ENCODE data around the gene DCTN1.
A peak's percentile ranks its signal among the peaks of the same experiment; 100 is the strongest.
"Not testable (repeated sequence)": the region's sequence is repeated elsewhere in the genome, so short reads cannot be mapped to it uniquely, and the experiment has no call there.

DCTN1 gene

GRCh38 chr2:74343316-74343715 is 36.8 kb downstream of the DCTN1 start, which contains the start of gene SLC4A5:
TSS of gene SLC4A5 (minus strand) at chr2:74343416. CDS start at chr2:74315023, 28,393 bp downstream.
- H3K4me3 ChIP-seq (ENCODE audit: control insufficient read depth in 1 of 7, extremely low read depth in 1 of 7, insufficient read depth in 4 of 7, low read depth in 2 of 7, low read length in 6 of 7): no peak within 1 kb of the TSS
- no peak for DNase-seq
- no peaks in the 10 kb centered on the region for H3K9me3 ChIP-seq (ENCODE audit: control extremely low read depth in 1 of 5, control insufficient read depth in 4 of 5, insufficient read depth in 2 of 5, low read depth in 1 of 5, low read length in 4 of 5)
- ChIA-PET CTCF (interaction anchor here (1.1 to 1.3 kb wide), 2 partner anchors 9 to 272 kb away, joined by 3 to 4 read pairs; no protein-coding TSS in a partner anchor), POLR2A (no interaction called here)
- H3K27me3 ChIP-seq (replicated peaks in 2 of 5; ENCODE audit: control insufficient read depth in 4 of 5, insufficient read depth in 5 of 5, low read length in 4 of 5): no peaks in the 10 kb centered on the region
- H3K36me3 ChIP-seq (ENCODE audit: control insufficient read depth in 4 of 4, insufficient read depth in 4 of 4, low read length in 3 of 4): no peaks in the 10 kb centered on the region
- 86% methylated on average over 1 of the region's 2 CpGs for WGBS (ENCODE audit: insufficient coverage)
- H3K4me1 ChIP-seq (ENCODE audit: control extremely low read depth in 1 of 4, control insufficient read depth in 4 of 4, insufficient read depth in 4 of 4, low read length in 3 of 4): no peaks in the 10 kb centered on the region
- no peak within 1 kb of the TSS for H3K27ac ChIP-seq (ENCODE audit: insufficient read depth in 1 of 2, low read depth in 1 of 2, low read length in 2 of 2, poor library complexity in 1 of 2, severe bottlenecking in 2 of 2)

DNA sequence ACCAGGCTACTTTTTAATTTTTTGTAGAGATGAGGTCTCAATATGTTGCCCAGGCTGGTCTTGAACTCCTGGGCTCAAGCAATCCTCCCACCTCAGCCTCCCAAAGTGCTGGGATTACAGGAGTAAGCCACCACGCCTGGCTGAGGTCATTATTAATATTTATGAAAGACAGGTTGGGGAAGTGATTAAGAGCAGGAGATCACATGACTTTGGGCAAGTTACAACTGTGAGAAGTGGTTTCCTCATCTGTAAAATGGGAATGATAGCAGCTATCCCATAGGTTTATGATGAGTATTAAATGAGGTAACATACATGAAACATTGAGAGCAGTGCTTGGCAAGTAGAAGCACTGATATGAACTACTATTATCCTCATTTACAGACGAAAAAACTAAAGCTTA is 43.9 kb downstream of the DCTN1 start:
- POLR2A ChIA-PET; H3K27me3 ChIP-seq (replicated peaks in 2 of 5; ENCODE audit: control insufficient read depth in 4 of 5, insufficient read depth in 5 of 5, low read length in 4 of 5); H3K4me1 ChIP-seq (ENCODE audit: control extremely low read depth in 1 of 4, control insufficient read depth in 4 of 4, insufficient read depth in 4 of 4, low read length in 3 of 4); DNase-seq; H3K27ac ChIP-seq (ENCODE audit: insufficient read depth in 1 of 2, low read depth in 1 of 2, low read length in 2 of 2, poor library complexity in 1 of 2, severe bottlenecking in 2 of 2); H3K9me3 ChIP-seq (ENCODE audit: control extremely low read depth in 1 of 5, control insufficient read depth in 4 of 5, insufficient read depth in 2 of 5, low read depth in 1 of 5, low read length in 4 of 5); H3K4me3 ChIP-seq (ENCODE audit: control insufficient read depth in 1 of 7, extremely low read depth in 1 of 7, insufficient read depth in 4 of 7, low read depth in 2 of 7, low read length in 6 of 7): not testable (repeated sequence)
- CTCF ChIA-PET: interaction anchor here (1.0 to 4.2 kb wide), 10 partner anchors 9 to 255 kb away, joined by 3 to 20 read pairs (median 3); no protein-coding TSS in a partner anchor
- peaks cover 0 to 10% (median 0%) of the 10 kb centered on the region in 4 experiments for H3K36me3 ChIP-seq (ENCODE audit: control insufficient read depth in 4 of 4, insufficient read depth in 4 of 4, low read length in 3 of 4)
- 78% methylated on average over 1 of the region's 2 CpGs for WGBS (ENCODE audit: insufficient coverage)

- ChIA-PET CTCF (interaction anchor here (0.6 to 4.2 kb wide), 35 partner anchors 9 to 715 kb away, joined by 3 to 20 read pairs (median 4); partner anchors contain the start of genes DCTN1, SLC4A5 and STAMBP), POLR2A (interaction anchor here (0.6 to 1.2 kb wide), 2 partner anchors 56 to 164 kb away, joined by 3 read pairs; no protein-coding TSS in a partner anchor)
- Histone ChIP-seq H3K9me3 (ENCODE audit: control extremely low read depth in 1 of 5, control insufficient read depth in 4 of 5, insufficient read depth in 2 of 5, low read depth in 1 of 5, low read length in 4 of 5) (no peaks in the 10 kb centered on the region), H3K36me3 (ENCODE audit: control insufficient read depth in 4 of 4, insufficient read depth in 4 of 4, low read length in 3 of 4) (peaks cover 0 to 22% (median 0%) of the 10 kb centered on the region in 4 experiments), H3K4me1 (ENCODE audit: control extremely low read depth in 1 of 4, control insufficient read depth in 4 of 4, insufficient read depth in 4 of 4, low read length in 3 of 4) (peaks cover 0 to 2% (median 0%) of the 10 kb centered on the region in 4 experiments), H3K27ac (ENCODE audit: insufficient read depth in 1 of 2, low read depth in 1 of 2, low read length in 2 of 2, poor library complexity in 1 of 2, severe bottlenecking in 2 of 2) (no peak overlapping the region), H3K27me3 (replicated peaks in 2 of 5; ENCODE audit: control insufficient read depth in 4 of 5, insufficient read depth in 5 of 5, low read length in 4 of 5) (no peaks in the 10 kb centered on the region), H3K4me3 (ENCODE audit: control insufficient read depth in 1 of 7, extremely low read depth in 1 of 7, insufficient read depth in 4 of 7, low read depth in 2 of 7, low read length in 6 of 7) (no peak overlapping the region)
- WGBS (ENCODE audit: insufficient coverage): 50% methylated on average over 2 of the region's 3 CpGs
- peak; percentile 51 to 71 (median 60) for DNase-seq
These were observed 45.2 kb downstream of the DCTN1 start for GRCh38 chr2:74334931-74335333.

GRCh38 chr2:74333896-74334586 is 46.1 kb downstream of the DCTN1 start:
- Histone ChIP-seq H3K4me1 (ENCODE audit: control extremely low read depth in 1 of 4, control insufficient read depth in 4 of 4, insufficient read depth in 4 of 4, low read length in 3 of 4) (peaks cover 0 to 2% (median 0%) of the 10 kb centered on the region in 4 experiments), H3K27me3 (replicated peaks in 2 of 5; ENCODE audit: control insufficient read depth in 4 of 5, insufficient read depth in 5 of 5, low read length in 4 of 5) (no peaks in the 10 kb centered on the region), H3K27ac (ENCODE audit: insufficient read depth in 1 of 2, low read depth in 1 of 2, low read length in 2 of 2, poor library complexity in 1 of 2, severe bottlenecking in 2 of 2) (no peak overlapping the region), H3K9me3 (ENCODE audit: control extremely low read depth in 1 of 5, control insufficient read depth in 4 of 5, insufficient read depth in 2 of 5, low read depth in 1 of 5, low read length in 4 of 5) (no peaks in the 10 kb centered on the region), H3K36me3 (ENCODE audit: control insufficient read depth in 4 of 4, insufficient read depth in 4 of 4, low read length in 3 of 4) (peaks cover 0 to 27% (median 0%) of the 10 kb centered on the region in 4 experiments), H3K4me3 (ENCODE audit: control insufficient read depth in 1 of 7, extremely low read depth in 1 of 7, insufficient read depth in 4 of 7, low read depth in 2 of 7, low read length in 6 of 7) (no peak overlapping the region)
- WGBS (ENCODE audit: insufficient coverage): 94% methylated on average over 6 of the region's 6 CpGs
- ChIA-PET CTCF (interaction anchor here (0.6 to 4.2 kb wide), 22 partner anchors 8 to 513 kb away, joined by 3 to 20 read pairs (median 4); partner anchors contain the start of gene SLC4A5), POLR2A (interaction anchor here (1.2 kb wide), 1 partner anchor 57 kb away, joined by 3 read pairs; no protein-coding TSS in a partner anchor)
- DNase-seq: no peak

DNA sequence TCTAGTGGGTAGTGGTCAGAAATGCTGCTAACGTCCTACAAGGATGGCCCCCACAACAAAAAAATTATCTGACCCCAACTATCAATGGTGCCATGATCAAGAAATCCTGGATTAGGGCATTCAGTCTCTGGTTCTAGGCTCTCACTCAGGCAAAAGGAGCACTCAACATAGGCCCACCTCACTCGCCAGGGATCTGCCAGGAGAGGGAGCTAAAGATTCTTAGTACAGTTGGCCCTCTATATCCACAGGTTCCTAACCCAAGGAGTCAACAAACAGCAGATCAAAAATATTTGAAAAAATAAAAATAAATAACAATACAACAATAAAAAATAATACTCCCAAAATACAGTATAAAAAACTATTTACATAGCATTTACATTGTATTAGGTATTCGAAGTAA is 46.9 kb downstream of the DCTN1 start:
- Histone ChIP-seq H3K27ac (ENCODE audit: insufficient read depth in 1 of 2, low read depth in 1 of 2, low read length in 2 of 2, poor library complexity in 1 of 2, severe bottlenecking in 2 of 2) (no peak overlapping the region), H3K9me3 (ENCODE audit: control extremely low read depth in 1 of 5, control insufficient read depth in 4 of 5, insufficient read depth in 2 of 5, low read depth in 1 of 5, low read length in 4 of 5) (no peaks in the 10 kb centered on the region), H3K4me3 (ENCODE audit: control insufficient read depth in 1 of 7, extremely low read depth in 1 of 7, insufficient read depth in 4 of 7, low read depth in 2 of 7, low read length in 6 of 7) (no peak overlapping the region), H3K27me3 (replicated peaks in 2 of 5; ENCODE audit: control insufficient read depth in 4 of 5, insufficient read depth in 5 of 5, low read length in 4 of 5) (no peaks in the 10 kb centered on the region), H3K36me3 (ENCODE audit: control insufficient read depth in 4 of 4, insufficient read depth in 4 of 4, low read length in 3 of 4) (peaks cover 0 to 27% (median 0%) of the 10 kb centered on the region in 4 experiments), H3K4me1 (ENCODE audit: control extremely low read depth in 1 of 4, control insufficient read depth in 4 of 4, insufficient read depth in 4 of 4, low read length in 3 of 4) (peaks cover 0 to 2% (median 0%) of the 10 kb centered on the region in 4 experiments)
- peak; percentile 25 to 49 (median 40) for DNase-seq
- ChIA-PET POLR2A (no interaction called here), CTCF (interaction anchor here (0.5 to 4.2 kb wide), 8 partner anchors 10 to 92 kb away, joined by 3 to 16 read pairs (median 5); no protein-coding TSS in a partner anchor)
- WGBS (ENCODE audit: insufficient coverage): 90% methylated on average over 2 of the region's 3 CpGs

GRCh38 chr2:74332550-74333174 is 47.4 kb downstream of the DCTN1 start:
- no peak for DNase-seq
- Histone ChIP-seq H3K4me3 (ENCODE audit: control insufficient read depth in 1 of 7, extremely low read depth in 1 of 7, insufficient read depth in 4 of 7, low read depth in 2 of 7, low read length in 6 of 7) (no peak overlapping the region), H3K4me1 (ENCODE audit: control extremely low read depth in 1 of 4, control insufficient read depth in 4 of 4, insufficient read depth in 4 of 4, low read length in 3 of 4) (peaks cover 0 to 2% (median 0%) of the 10 kb centered on the region in 4 experiments), H3K27me3 (replicated peaks in 2 of 5; ENCODE audit: control insufficient read depth in 4 of 5, insufficient read depth in 5 of 5, low read length in 4 of 5) (no peaks in the 10 kb centered on the region), H3K27ac (ENCODE audit: insufficient read depth in 1 of 2, low read depth in 1 of 2, low read length in 2 of 2, poor library complexity in 1 of 2, severe bottlenecking in 2 of 2) (no peak overlapping the region), H3K36me3 (ENCODE audit: control insufficient read depth in 4 of 4, insufficient read depth in 4 of 4, low read length in 3 of 4) (peaks cover 0 to 27% (median 0%) of the 10 kb centered on the region in 4 experiments), H3K9me3 (ENCODE audit: control extremely low read depth in 1 of 5, control insufficient read depth in 4 of 5, insufficient read depth in 2 of 5, low read depth in 1 of 5, low read length in 4 of 5) (no peaks in the 10 kb centered on the region)
- WGBS (ENCODE audit: insufficient coverage): 100% methylated on average over 2 of the region's 3 CpGs
- POLR2A ChIA-PET: no interaction called here
- CTCF ChIA-PET: interaction anchor here (0.6 to 4.2 kb wide), 6 partner anchors 9 to 91 kb away, joined by 3 to 16 read pairs (median 5); no protein-coding TSS in a partner anchor

Measured in common myeloid progenitor, CD34-positive (primary cell).